ENCODE results near the gene SLC25A47.
A peak's percentile ranks its signal among the peaks of the same experiment; 100 is the strongest.

SLC25A47 gene

DNA sequence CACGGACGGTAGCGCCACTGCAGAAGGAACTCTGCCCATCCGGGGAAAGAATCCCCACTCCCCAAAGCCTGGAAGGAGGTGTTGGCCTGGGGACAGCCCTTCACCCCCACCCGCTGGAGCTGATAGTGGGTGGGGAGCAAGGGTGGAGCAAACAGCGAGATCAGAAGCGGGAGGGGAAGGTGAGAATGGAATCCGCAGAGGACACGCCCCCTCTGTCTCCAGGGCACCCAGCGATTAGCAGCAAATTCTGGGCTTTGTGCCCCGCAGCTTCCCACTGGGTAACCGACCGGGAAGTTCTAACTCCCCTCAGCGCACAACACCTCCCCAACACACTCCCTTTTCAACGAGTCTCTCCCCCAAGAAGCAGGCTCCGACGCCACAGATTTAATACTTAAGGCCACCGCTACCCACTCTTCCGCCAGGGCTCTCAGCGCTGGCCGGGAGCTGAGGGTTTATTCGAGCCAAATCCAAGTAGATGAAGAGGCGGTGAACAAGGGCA lies 18.3 kb upstream of the SLC25A47 start:
- H3K9me3 ChIP-seq = no peaks in the 10 kb centered on the region
- intact Hi-C loops (cut with DNase I; ENCODE audit: low total_unique reads) = loop anchor here (5.0 kb wide), 2 partner anchors 63 to 72 kb away; partner anchors contain the start of gene WDR25
- H3K4me1 ChIP-seq = peaks cover 0 to 41% (median 27%) of the 10 kb centered on the region in 4 donors
- H3K27ac ChIP-seq = peak overlapping the region; percentile 73 to 79
- H3K4me3 ChIP-seq = peak overlapping the region; percentile 80
- TF ChIP-seq, protein P1, sequence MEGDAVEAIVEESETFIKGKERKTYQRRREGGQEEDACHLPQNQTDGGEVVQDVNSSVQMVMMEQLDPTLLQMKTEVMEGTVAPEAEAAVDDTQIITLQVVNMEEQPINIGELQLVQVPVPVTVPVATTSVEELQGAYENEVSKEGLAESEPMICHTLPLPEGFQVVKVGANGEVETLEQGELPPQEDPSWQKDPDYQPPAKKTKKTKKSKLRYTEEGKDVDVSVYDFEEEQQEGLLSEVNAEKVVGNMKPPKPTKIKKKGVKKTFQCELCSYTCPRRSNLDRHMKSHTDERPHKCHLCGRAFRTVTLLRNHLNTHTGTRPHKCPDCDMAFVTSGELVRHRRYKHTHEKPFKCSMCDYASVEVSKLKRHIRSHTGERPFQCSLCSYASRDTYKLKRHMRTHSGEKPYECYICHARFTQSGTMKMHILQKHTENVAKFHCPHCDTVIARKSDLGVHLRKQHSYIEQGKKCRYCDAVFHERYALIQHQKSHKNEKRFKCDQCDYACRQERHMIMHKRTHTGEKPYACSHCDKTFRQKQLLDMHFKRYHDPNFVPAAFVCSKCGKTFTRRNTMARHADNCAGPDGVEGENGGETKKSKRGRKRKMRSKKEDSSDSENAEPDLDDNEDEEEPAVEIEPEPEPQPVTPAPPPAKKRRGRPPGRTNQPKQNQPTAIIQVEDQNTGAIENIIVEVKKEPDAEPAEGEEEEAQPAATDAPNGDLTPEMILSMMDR (IDR thresholded peaks at IDR 0.05) = no peak
- no peaks in the 10 kb centered on the region for H3K36me3 ChIP-seq
- DNase-seq = peak in 1 of 2 donors; percentile 49
- no peaks in the 10 kb centered on the region for H3K27me3 ChIP-seq

DNA sequence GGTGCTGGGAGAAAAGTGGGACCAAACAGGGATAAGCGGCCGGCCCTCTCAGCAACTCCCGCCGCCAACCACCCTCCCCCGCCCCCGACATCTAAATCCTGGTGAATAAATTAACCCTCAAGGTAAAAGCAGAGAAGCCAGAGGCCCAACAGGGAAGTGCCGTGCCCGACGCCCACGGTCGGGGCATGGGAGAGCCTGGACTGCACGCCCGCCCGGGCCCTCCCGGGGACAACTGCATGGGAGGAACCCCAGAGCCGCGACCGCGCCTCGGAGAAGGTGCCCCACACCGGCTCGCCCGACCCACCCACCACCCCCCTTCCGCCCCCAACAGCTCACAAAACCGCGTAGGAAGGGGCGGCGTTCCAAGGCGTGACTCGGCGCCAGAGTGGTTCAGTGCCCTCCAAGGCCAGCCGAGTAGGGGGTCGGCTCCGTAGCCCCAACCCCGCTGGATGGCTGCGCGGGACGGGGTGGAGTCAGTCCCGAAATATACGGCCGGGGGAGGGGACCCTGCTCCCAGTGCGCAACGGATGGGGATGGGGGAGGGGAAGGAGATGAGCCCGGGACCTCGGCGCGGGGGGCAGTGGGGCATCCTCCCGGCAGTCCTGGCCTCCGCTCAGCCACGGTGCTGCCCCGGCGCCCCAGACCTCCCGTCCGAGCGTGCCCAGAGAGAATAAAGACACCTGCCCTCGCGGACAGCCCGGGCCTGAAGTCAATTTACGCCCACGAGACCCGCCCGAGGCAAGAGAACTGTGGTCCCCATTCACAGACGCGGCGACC lies 17.6 kb upstream of the SLC25A47 start:
- H3K9me3 ChIP-seq = no peaks in the 10 kb centered on the region
- intact Hi-C loops (cut with DNase I; ENCODE audit: low total_unique reads) = loop anchor here (5.0 kb wide), 2 partner anchors 63 to 72 kb away; partner anchors contain the start of gene WDR25
- TF ChIP-seq, protein P1 (IDR thresholded peaks at IDR 0.05) = no peak
- peaks cover 0 to 41% (median 27%) of the 10 kb centered on the region in 4 donors for H3K4me1 ChIP-seq
- no peaks in the 10 kb centered on the region for H3K36me3 ChIP-seq
- H3K27ac ChIP-seq = peak overlapping the region; percentile 73 to 79
- H3K4me3 ChIP-seq = peak overlapping the region; percentile 80
- no peaks in the 10 kb centered on the region for H3K27me3 ChIP-seq
- peak in 1 of 2 donors; percentile 77 for DNase-seq

DNA sequence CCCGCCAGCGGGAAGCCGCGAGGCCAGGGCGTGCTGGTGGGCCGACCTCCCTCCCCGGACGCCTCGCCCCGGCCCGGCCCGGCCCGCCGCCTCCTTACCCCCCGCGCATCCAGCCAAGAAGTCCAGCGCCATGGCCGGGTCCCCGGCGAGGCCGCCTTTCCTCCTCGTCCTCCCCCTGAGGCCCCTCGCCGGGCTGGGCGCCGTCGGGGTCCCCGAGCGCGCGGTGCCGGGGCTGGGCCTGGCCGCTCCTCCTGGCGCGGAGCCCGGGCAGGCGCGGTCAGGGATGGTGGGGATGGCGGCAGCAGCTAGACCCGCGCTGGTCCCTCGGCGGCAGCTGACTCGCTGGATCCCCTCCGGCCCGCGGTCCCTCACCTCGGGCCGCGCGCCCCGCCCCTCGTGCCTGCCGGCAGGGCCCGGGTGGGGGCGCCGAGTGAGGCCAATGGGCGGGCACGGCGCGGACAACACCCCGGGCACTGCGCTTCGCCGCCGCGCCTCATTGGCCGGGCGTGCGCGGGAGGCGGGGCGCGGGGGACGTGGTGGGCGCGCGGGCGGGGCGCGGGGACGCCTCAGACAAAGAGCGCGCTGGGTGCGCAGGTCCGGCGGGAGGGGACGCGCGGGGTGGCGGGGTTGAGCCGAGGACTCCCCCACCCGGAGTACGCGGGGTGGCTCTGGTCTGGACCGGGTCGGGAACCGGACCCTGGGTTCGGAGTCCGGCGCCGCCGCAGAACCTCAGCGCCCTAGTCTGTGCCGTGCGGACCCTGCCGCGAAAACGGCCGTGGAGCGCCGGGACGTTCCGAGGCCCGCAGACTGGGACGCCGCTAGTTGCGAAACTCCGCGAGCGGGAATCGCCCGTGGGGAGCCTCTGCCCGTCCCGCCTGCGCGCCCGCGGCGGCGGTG lies 16.8 kb upstream of the SLC25A47 start, which contains the start of gene SLC25A29:
TSS of gene SLC25A29 (minus strand) at position 344 of the 897 bp plus-strand sequence. CDS start at position 132, 212 bp downstream.
- Histone ChIP-seq H3K4me1 (peaks cover 0 to 41% (median 27%) of the 10 kb centered on the region in 4 donors), H3K36me3 (no peaks in the 10 kb centered on the region), H3K9me3 (no peaks in the 10 kb centered on the region), H3K27ac (peak within 1 kb of the TSS; percentile 79 to 82), H3K4me3 (peak within 1 kb of the TSS; percentile 80), H3K27me3 (peaks cover 0 to 1% of the 10 kb centered on the region in 2 donors)
- TF ChIP-seq, protein P1 (IDR thresholded peaks at IDR 0.05) = no peak
- peak; percentile 86 to 95 for DNase-seq
- intact Hi-C loops (cut with DNase I; ENCODE audit: low total_unique reads) = loop anchor here (5.0 kb wide), 2 partner anchors 64 to 71 kb away; partner anchors contain the start of gene WDR25

DNA sequence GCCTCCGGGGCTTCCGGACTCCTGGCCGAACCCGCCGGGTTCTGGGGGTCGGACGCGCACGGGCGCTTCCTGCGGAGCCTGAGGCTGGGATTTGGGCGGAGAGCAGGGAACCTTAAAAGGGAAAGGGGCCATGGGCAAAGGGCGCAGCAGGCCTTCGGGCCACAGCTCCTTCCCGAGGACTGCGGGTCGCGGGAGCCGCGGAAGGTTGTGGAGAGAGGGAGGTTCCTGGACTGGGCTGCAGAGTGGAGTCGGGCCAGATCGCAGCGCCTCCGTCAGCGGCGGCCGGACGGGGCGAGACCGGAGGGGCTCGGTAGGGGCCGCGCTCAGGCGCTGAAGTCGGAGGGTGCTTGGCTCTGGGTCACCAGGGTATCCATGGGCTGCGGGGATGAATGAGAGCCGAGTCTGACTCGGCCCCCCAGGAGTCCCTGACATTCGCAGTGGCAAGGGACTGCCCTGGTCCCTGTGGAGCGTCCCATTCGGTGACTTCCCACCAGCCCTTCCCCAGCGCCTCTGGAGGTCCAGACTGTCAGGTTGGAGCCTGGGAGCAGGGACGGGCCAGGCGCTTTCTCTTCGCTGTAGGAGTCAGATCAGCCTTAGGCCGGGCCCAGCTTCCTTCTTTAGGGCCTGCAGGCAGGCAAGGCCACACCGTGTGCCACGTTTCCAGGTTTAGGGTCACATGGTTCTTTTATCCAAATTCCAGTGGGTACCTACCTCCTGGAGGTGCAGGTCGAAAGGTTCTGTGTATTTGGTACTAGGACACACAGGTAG lies 16.0 kb upstream of the SLC25A47 start:
- no peaks in the 10 kb centered on the region for H3K36me3 ChIP-seq
- peaks cover 0 to 4% of the 10 kb centered on the region in 2 donors for H3K27me3 ChIP-seq
- TF ChIP-seq, protein P1 (IDR thresholded peaks at IDR 0.05) = no peak
- H3K4me3 ChIP-seq = peak overlapping the region; percentile 80
- no peaks in the 10 kb centered on the region for H3K9me3 ChIP-seq
- peak overlapping the region; percentile 79 to 82 for H3K27ac ChIP-seq
- no peak for DNase-seq
- H3K4me1 ChIP-seq = peaks cover 0 to 41% (median 27%) of the 10 kb centered on the region in 4 donors
- intact Hi-C loops (cut with DNase I; ENCODE audit: low total_unique reads) = loop anchor here (5.0 kb wide), 2 partner anchors 65 to 70 kb away; partner anchors contain the start of gene WDR25
